Ishikawa (cell line): ENCODE measurements around the gene LIX1L.

Experiments
- CEBPB ChIP-seq: IDR thresholded peaks from 2 replicates; pipeline ENCODE4 v1.6.1; 2012
- CREB1 ChIP-seq: IDR thresholded peaks from 2 replicates; pipeline ENCODE4 v1.6.1; 2012; ENCODE audit warnings: low read depth
- EGR1 ChIP-seq: IDR thresholded peaks from 2 replicates; pipeline ENCODE4 v1.6.1; 2012
- EP300 ChIP-seq: IDR thresholded peaks from 2 replicates; pipeline ENCODE4 v1.6.1; 2012; ENCODE audit warnings: borderline replicate concordance
- FOXM1 ChIP-seq: IDR thresholded peaks from 2 replicates; pipeline ENCODE4 v1.6.1; 2012; ENCODE audit warnings: low read depth, borderline replicate concordance
- MAX ChIP-seq: IDR thresholded peaks from 2 replicates; pipeline ENCODE4 v1.6.1; 2012
- NFIC ChIP-seq: IDR thresholded peaks from 2 replicates; pipeline ENCODE4 v1.6.1; 2012
- RAD21 ChIP-seq: IDR thresholded peaks from 2 replicates; pipeline ENCODE4 v1.6.1; 2012; ENCODE audit warnings: low read depth
- REST ChIP-seq: IDR thresholded peaks from 2 replicates; pipeline ENCODE4 v1.6.1; 2012; ENCODE audit warnings: low read depth, mild to moderate bottlenecking
- TAF1 ChIP-seq: IDR thresholded peaks from 2 replicates; pipeline ENCODE4 v1.6.1; 2012; ENCODE audit warnings: low read depth, mild to moderate bottlenecking
- TCF12 ChIP-seq: IDR thresholded peaks from 2 replicates; pipeline ENCODE4 v1.6.1; 2012; ENCODE audit warnings: low read depth
- TEAD4 ChIP-seq: IDR thresholded peaks from 2 replicates; pipeline ENCODE4 v1.6.1; 2012
- USF1 ChIP-seq: IDR thresholded peaks from 2 replicates; pipeline ENCODE4 v1.6.1; 2012
- YY1 ChIP-seq: IDR thresholded peaks from 2 replicates; pipeline ENCODE4 v1.6.1; 2012; ENCODE audit warnings: low read depth
- ZBTB7A ChIP-seq: IDR thresholded peaks from 2 replicates; pipeline ENCODE4 v1.6.1; 2012; ENCODE audit warnings: low read depth

Gene LIX1L

DNA sequence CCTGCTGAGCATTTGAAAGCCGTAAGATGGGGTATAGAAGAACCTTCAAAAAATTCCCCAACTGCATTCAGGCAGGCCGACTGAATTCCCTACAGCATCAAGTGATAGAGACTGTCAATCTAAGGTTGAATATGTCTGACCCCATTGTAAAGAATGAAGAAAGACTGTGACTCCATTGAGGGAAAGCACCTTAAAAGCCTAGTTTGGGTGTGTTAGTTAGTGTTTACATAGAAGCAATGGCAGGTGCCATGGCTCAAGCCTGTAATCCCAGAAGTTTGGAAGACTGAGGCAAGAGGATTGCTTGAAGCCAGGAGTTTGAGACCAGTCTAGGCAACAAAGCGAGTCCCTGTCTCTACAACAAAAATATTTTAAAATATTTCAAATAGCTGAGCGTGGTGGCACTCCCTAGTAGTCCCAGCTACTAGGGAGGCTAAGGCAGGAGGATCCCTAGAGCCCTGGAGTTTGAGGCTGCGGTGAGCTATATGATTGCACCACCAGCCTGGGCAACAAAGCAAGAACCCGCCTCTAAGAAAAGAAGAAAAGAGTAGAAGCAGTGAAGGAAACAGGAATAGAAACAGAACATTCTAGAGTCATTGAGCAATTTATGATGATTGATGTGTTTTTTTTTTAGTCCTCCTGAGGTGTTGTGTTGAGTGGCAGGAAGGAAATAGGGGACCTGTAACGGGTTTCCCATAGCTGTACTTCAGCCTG, 22.1 kb upstream of the LIX1L start:
- TF ChIP-seq FOXM1 (peak; percentile 52; the same call in 1 of the 2 replicates), TEAD4 (0 out of 2 replicates have a peak, but pooled peaks have one; percentile 3), CEBPB (0 out of 2 replicates have a peak, but pooled peaks have one; percentile 50), EGR1 (no peak), TCF12 (0 out of 2 replicates have a peak, but pooled peaks have one; percentile 6), TAF1 (no peak)

DNA sequence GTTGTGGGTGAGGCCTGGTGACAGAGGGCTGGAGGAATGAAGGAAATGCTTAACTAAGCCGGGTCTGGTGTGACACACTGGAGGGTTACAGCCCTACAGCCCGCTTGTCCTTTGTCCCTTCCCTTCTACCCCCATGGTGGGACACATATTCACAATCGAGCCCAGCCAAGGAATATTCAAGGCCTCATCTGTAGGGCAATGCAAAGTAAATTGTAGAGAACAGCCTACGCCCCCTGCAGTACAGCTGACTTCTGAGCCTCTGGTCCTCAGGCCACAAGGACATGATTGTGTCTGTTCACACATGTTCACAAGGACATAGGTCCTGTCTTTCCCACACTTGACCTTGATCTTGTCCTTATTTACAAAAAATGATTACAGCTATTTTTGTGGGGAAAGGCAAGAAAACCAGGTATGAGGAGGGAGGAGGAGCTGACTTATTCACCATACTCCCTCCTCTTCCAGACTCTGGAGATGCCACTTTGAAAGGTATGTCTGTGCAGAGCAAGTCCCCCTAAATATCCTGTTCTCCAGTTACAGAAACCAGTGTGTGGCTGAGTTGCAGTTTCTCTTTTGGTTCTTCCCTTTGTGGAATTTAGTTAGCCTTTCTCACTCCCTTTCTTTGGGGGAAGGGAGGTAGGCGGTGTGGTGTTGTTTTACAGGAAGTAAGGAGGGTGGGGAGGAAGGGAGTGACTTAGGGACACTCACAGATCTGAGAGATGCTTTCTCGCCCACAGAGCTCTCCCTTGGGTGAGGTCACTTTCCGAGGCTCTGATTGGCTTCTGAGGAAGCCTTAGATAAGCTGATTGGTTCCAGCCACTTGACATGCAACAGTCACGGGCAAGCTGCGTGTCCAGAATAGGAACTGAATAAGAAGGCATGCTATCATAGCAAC, 21.3 kb upstream of the LIX1L start:
- TF ChIP-seq FOXM1 (peak; percentile 80), USF1 (no peak; the same call in 1 of the 2 replicates), TEAD4 (peak; percentile 51), CREB1 (peak; percentile 49), CEBPB (0 out of 2 replicates have a peak, but pooled peaks have one; percentile 5), EP300 (peak; percentile 55), RAD21 (no peak), MAX (peak; percentile 88), TCF12 (peak; percentile 67; the same call in 1 of the 2 replicates), TAF1 (peak; percentile 36; the same call in 1 of the 2 replicates), YY1 (no peak; the same call in 1 of the 2 replicates), REST (no peak), NFIC (peak; percentile 37; the same call in 1 of the 2 replicates), EGR1 (0 out of 2 replicates have a peak, but pooled peaks have one; percentile 43), ZBTB7A (no peak)

- TF ChIP-seq RAD21: no peak
- no peak for TF ChIP-seq ZBTB7A
- TF ChIP-seq CREB1: no peak
- TF ChIP-seq EP300: no peak
- no peak for TF ChIP-seq CEBPB
- TF ChIP-seq TAF1: no peak
Observed at GRCh38 chr1:145978471-145978853, 20.6 kb upstream of the LIX1L start.

DNA sequence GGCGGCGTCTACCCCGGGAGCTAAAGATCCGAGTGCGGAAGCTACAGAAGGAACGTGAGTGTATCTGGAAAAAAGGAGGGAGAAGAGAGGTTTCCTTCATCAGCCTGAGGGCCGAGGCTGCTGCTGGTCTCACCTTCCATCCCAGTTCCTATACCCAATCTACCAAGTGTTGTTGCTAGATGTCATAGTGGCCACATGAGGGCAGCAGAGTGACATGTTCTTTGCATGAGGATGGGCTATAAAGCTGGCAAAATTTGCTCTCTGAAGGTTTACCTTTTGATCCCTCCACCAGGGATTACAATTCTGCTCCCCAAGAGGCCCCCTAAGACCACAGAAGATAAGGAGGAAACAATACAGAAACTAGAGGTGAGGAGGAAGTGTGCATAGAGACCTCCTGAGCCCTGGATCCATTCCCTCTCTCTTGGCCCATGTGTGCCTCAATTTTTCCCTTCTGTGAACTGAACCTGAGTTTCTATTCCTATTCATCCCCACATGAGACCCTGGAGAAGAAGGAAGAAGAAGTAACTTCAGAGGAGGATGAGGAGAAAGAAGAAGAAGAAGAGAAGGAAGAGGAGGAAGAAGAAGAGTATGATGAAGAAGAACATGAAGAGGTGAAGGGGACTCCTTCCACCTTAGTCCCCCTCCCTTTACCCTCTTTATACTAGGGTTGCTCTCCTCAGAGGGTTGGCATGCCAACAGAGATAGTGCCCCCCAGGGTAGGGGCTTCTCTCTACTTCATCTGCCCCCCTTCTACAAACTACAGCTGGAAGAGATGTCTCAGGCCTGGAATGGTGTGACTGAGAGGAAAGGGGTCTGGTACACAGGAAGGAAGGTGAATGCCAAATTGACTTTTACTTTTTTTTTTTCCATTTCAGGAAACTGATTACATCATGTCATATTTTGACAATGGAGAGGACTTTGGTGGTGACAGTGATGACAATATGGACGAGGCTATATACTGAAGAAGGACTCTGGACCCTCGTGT, 20.0 kb upstream of the LIX1L start:
- TF ChIP-seq FOXM1: no peak
- TF ChIP-seq CREB1: no peak
- TF ChIP-seq EP300: no peak
- TF ChIP-seq RAD21: peak; percentile 92
- TF ChIP-seq TAF1: no peak
- TF ChIP-seq CEBPB: no peak
- no peak for TF ChIP-seq USF1
- no peak for TF ChIP-seq TCF12

- TF ChIP-seq FOXM1: no peak
- TF ChIP-seq NFIC: no peak
- no peak for TF ChIP-seq RAD21
- no peak for TF ChIP-seq USF1
- no peak for TF ChIP-seq EGR1
- no peak for TF ChIP-seq CREB1
- no peak for TF ChIP-seq TCF12
- no peak for TF ChIP-seq TAF1
- TF ChIP-seq EP300: no peak
- TF ChIP-seq MAX: no peak
- TF ChIP-seq REST: no peak
- no peak for TF ChIP-seq TEAD4
- no peak for TF ChIP-seq ZBTB7A
- TF ChIP-seq CEBPB: no peak
Observed at GRCh38 chr1:145977016-145977415, 19.2 kb upstream of the LIX1L start.
